ENCODE data around the gene LPIN2.

DNA sequence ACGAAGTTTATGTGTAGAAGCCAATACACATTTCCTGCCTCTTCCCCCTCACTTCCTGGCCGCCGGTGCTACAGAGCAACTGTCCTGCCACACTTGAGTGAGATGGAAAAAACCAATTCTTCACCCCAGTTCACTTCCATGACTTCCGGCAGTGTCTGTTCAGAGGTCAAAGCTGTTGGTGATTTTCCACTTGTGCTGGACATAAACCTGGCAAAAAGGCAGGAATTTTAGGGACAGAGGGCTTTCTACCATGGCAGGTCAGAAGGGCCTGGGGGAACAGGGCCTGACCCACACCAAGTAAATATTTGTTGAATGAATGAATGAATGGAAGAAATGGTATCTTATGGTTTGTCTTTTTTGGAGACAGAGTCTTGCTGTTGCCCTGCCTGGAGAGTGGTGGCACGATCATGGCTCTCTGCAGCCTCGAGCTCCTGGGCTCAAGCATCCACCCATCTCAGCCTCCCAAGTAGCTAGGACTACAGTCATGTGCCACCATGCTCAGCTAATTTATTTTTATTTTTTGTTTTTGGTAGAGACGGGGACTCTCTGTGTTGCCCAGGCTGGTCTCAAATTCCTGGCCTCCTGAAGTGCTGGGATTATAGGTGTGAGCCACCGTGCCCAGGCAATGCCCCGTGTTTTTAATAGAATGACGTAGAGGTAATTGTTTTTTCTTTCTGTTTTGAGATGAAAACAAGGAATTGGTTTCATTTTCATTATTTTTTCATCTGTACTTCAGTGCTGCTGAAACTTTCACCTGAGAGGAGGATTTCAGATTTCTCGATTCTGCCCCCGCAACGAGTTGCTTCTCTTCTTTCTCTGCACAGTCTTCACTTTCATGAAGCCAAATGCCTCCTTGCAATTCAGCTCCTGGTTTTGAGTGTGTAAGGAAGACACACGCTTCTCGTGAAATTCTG lies 48.0 kb upstream of the LPIN2 start:
- TF ChIP-seq, protein P1, sequence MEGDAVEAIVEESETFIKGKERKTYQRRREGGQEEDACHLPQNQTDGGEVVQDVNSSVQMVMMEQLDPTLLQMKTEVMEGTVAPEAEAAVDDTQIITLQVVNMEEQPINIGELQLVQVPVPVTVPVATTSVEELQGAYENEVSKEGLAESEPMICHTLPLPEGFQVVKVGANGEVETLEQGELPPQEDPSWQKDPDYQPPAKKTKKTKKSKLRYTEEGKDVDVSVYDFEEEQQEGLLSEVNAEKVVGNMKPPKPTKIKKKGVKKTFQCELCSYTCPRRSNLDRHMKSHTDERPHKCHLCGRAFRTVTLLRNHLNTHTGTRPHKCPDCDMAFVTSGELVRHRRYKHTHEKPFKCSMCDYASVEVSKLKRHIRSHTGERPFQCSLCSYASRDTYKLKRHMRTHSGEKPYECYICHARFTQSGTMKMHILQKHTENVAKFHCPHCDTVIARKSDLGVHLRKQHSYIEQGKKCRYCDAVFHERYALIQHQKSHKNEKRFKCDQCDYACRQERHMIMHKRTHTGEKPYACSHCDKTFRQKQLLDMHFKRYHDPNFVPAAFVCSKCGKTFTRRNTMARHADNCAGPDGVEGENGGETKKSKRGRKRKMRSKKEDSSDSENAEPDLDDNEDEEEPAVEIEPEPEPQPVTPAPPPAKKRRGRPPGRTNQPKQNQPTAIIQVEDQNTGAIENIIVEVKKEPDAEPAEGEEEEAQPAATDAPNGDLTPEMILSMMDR (IDR thresholded peaks at IDR 0.05), result no peak
- TF ChIP-seq POLR2A (IDR thresholded peaks at IDR 0.05), result no peak
